ENCODE results near the gene FAM120A. TPM values are rescaled to one million over a fixed set of nuclear protein-coding genes. Genes with fewer than 3 reads are reported as not detected.
A peak's percentile ranks its signal among the peaks of the same experiment; 100 is the strongest.

Gene FAM120A
- total and polyA plus RNA-seq, 7 donors: 37.9 to 126 (median 70.1) TPM

DNA sequence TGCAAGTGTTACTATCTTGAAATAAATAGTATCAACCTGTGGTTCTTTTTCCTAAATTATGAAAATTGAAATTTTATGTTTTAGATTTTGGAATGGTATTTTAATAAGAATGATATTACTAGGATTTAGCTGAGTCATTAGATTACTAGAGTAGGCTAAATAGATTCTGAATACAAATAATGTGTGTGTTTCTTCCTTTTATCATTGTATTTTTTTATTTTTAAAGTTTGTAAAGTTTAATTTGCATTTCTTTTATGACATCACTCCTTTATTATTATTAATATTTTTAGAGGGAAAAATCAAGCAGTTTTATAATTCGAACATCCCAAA lies 9.9 kb downstream of the FAM120A start:
- Histone ChIP-seq H3K4me1 (peaks cover 66% of the 10 kb centered on the region), H3K4me3 (no peak overlapping the region), H3K36me3 (ENCODE audit: insufficient read depth in 1 of 2, low read depth in 1 of 2) (no peaks in the 10 kb centered on the region), H3K9me3 (no peaks in the 10 kb centered on the region), H3K27ac (no peak overlapping the region), H3K27me3 (ENCODE audit: insufficient read depth in 3 of 3, low read length in 2 of 3) (no peaks in the 10 kb centered on the region)
- DNase-seq (no peak), ATAC-seq (no peak)
- WGBS, 3 donors: 97 to 98% (median 97%) methylated on average over 1 of the region's 1 CpG
- TF ChIP-seq, protein P1, sequence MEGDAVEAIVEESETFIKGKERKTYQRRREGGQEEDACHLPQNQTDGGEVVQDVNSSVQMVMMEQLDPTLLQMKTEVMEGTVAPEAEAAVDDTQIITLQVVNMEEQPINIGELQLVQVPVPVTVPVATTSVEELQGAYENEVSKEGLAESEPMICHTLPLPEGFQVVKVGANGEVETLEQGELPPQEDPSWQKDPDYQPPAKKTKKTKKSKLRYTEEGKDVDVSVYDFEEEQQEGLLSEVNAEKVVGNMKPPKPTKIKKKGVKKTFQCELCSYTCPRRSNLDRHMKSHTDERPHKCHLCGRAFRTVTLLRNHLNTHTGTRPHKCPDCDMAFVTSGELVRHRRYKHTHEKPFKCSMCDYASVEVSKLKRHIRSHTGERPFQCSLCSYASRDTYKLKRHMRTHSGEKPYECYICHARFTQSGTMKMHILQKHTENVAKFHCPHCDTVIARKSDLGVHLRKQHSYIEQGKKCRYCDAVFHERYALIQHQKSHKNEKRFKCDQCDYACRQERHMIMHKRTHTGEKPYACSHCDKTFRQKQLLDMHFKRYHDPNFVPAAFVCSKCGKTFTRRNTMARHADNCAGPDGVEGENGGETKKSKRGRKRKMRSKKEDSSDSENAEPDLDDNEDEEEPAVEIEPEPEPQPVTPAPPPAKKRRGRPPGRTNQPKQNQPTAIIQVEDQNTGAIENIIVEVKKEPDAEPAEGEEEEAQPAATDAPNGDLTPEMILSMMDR (IDR thresholded peaks at IDR 0.05): no peak
- intact Hi-C loops (cut with DNase I): no loop called here

DNA sequence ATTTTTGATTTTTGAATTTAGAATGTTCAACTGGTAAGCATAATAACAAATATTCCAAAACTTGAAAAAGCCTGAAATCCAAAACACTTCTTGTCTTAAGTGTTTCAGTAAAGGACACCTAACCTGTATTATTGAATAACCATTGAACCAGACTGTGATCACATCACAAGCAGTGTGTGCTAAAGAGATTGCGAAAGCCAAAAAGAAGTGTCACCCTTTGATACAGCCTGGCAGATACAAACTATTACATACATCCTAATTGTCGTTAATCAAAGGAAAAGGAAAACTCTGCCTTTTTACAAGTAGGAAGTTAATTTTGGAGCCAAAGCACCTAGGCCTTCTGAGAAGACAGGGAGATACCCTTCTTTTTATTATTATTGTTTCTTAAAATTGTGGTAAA lies 10.3 kb downstream of the FAM120A start:
- H3K36me3 ChIP-seq (ENCODE audit: insufficient read depth in 1 of 2, low read depth in 1 of 2): no peaks in the 10 kb centered on the region
- peaks cover 69% of the 10 kb centered on the region for H3K4me1 ChIP-seq
- 84 to 96% (median 85%) methylated on average over 2 of the region's 2 CpGs for WGBS, 3 donors
- ATAC-seq: no peak
- no peaks in the 10 kb centered on the region for H3K27me3 ChIP-seq (ENCODE audit: insufficient read depth in 3 of 3, low read length in 2 of 3)
- no peak overlapping the region for H3K27ac ChIP-seq
- intact Hi-C loops (cut with DNase I): no loop called here
- H3K9me3 ChIP-seq: no peaks in the 10 kb centered on the region
- TF ChIP-seq, protein P1 (IDR thresholded peaks at IDR 0.05): no peak
- H3K4me3 ChIP-seq: no peak overlapping the region
- DNase-seq: no peak

DNA sequence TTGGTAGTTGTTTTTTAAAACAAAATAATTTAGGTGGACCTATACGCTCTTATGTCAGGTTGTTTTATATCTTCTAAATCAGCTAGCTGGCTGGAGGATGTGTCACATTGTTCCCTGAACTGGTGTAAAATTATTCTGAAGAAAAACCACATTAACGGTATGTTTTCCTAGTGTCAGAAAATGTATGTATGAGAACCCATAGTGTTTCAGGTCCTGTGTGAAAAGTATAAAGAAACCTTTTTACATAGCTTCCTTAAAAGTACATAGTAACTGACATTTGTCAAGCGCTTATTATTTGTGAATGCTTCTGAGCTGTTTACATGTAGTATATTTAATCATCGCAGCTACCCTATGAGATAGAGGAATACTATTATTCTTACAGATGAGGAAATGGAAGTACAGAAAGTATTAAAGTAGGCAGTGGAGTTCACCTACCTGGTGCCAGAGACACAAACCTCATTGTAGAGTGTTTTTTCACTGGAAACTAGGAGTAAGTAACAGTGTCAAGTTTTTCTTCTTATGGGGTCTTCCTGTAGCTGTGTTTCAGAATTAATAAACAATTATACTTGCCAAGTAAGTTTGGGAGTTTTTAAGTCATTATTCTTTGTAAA lies 12.3 kb downstream of the FAM120A start:
- H3K27me3 ChIP-seq (ENCODE audit: insufficient read depth in 3 of 3, low read length in 2 of 3): no peaks in the 10 kb centered on the region
- WGBS, 3 donors: 93 to 97% (median 93%) methylated on average over 4 of the region's 4 CpGs
- no peak overlapping the region for H3K4me3 ChIP-seq
- H3K36me3 ChIP-seq (ENCODE audit: insufficient read depth in 1 of 2, low read depth in 1 of 2): no peaks in the 10 kb centered on the region
- no peak overlapping the region for H3K27ac ChIP-seq
- H3K9me3 ChIP-seq: no peaks in the 10 kb centered on the region
- TF ChIP-seq, protein P1 (IDR thresholded peaks at IDR 0.05): no peak
- peaks cover 66% of the 10 kb centered on the region for H3K4me1 ChIP-seq
- ATAC-seq (no peak), DNase-seq (no peak)
- intact Hi-C loops (cut with DNase I): no loop called here

- DNase-seq: no peak
- Histone ChIP-seq H3K4me1 (peaks cover 66% of the 10 kb centered on the region), H3K9me3 (no peaks in the 10 kb centered on the region), H3K27ac (peak overlapping the region; percentile 38), H3K4me3 (no peak overlapping the region), H3K27me3 (ENCODE audit: insufficient read depth in 3 of 3, low read length in 2 of 3) (no peaks in the 10 kb centered on the region), H3K36me3 (ENCODE audit: insufficient read depth in 1 of 2, low read depth in 1 of 2) (no peaks in the 10 kb centered on the region)
- ATAC-seq: no peak
- WGBS, 3 donors: 69 to 76% (median 74%) methylated on average over 3 of the region's 3 CpGs
- intact Hi-C loops (cut with DNase I): no loop called here
- TF ChIP-seq, protein P1 (IDR thresholded peaks at IDR 0.05): no peak
Measured at GRCh38 chr9:93464395-93464794, 12.9 kb downstream of the FAM120A start.

- Histone ChIP-seq H3K4me3 (no peak overlapping the region), H3K4me1 (peaks cover 66% of the 10 kb centered on the region), H3K27ac (peak overlapping the region; percentile 38), H3K36me3 (ENCODE audit: insufficient read depth in 1 of 2, low read depth in 1 of 2) (no peaks in the 10 kb centered on the region), H3K27me3 (ENCODE audit: insufficient read depth in 3 of 3, low read length in 2 of 3) (no peaks in the 10 kb centered on the region), H3K9me3 (no peaks in the 10 kb centered on the region)
- WGBS, 3 donors: 60 to 72% (median 65%) methylated on average over 2 of the region's 2 CpGs
- intact Hi-C loops (cut with DNase I): no loop called here
- DNase-seq (no peak), ATAC-seq (no peak)
- TF ChIP-seq, protein P1 (IDR thresholded peaks at IDR 0.05): no peak
Measured at GRCh38 chr9:93464876-93465275, 13.4 kb downstream of the FAM120A start.

All from psoas muscle (tissue), 8 donors.